HepG2 (cell line): Measurements from ENCODE around the gene PLIN4. TPM values are rescaled to one million over a fixed set of nuclear protein-coding genes. Genes with fewer than 3 reads are reported as not detected.

Experiments used
- AGO1 ChIP-seq: fragments of 200-400 bp; formaldehyde crosslinking; IDR thresholded peaks from 2 replicates; pipeline ENCODE4 v1.6.1; 2017; ENCODE audit warnings: mild to moderate bottlenecking, low read depth, low read length, moderate library complexity; ENCODE audit not compliant: poor library complexity, severe bottlenecking
- ARNT2 ChIP-seq: sonication (generic); formaldehyde crosslinking; IDR thresholded peaks from 2 replicates; pipeline ENCODE4 v1.8.0; 2022; ENCODE audit warnings: mild to moderate bottlenecking, low read depth, missing genetic modification reagents, moderate library complexity
- ATF1 ChIP-seq: IDR thresholded peaks from 2 replicates; pipeline ENCODE4 v1.6.1; 2016; ENCODE audit warnings: mild to moderate bottlenecking, control low read depth
- ATF4 ChIP-seq, 2 experiments: fragments of 450-650 bp in 1 of 2; sonication (generic) in 1 of 2; formaldehyde crosslinking; IDR thresholded peaks; 2 replicates each; pipeline versions ENCODE4 v1.5.0 to v1.8.0; 2020 to 2022; ENCODE audit warnings: mild to moderate bottlenecking in 1 of 2, missing genetic modification reagents in 1 of 2
- CBFB ChIP-seq: sonication (generic); formaldehyde crosslinking; IDR thresholded peaks from 2 replicates; pipeline ENCODE4 v1.4.0; 2020; ENCODE audit warnings: missing genetic modification reagents
- GATAD2A ChIP-seq: IDR thresholded peaks from 2 replicates; pipeline ENCODE4 v1.6.1; 2016
- HOXD1 ChIP-seq: sonication (generic); formaldehyde crosslinking; IDR thresholded peaks from 2 replicates; pipeline ENCODE4 v1.5.0; 2020; ENCODE audit warnings: missing genetic modification reagents
- LCORL ChIP-seq, 2 experiments: fragments of 450-650 bp in 1 of 2; sonication (generic) in 1 of 2; formaldehyde crosslinking in 1 of 2; IDR thresholded peaks; 2 replicates each; pipeline versions ENCODE4 v1.5.0 to v1.6.1; 2017 to 2020; ENCODE audit warnings: antibody characterized with exemption in 1 of 2, missing genetic modification reagents in 1 of 2
- MAFG ChIP-seq: sonication (generic); formaldehyde crosslinking; IDR thresholded peaks from 2 replicates; pipeline ENCODE4 v1.5.1; 2020; ENCODE audit warnings: mild to moderate bottlenecking, missing genetic modification reagents
- MXD3 ChIP-seq: IDR thresholded peaks from 2 replicates; pipeline ENCODE4 v1.6.1; 2016; ENCODE audit warnings: mild to moderate bottlenecking, missing biosample characterization, missing genetic modification reagents
- NCOR1 ChIP-seq: fragments of 200-600 bp; sonication (generic); IDR thresholded peaks from 2 replicates; pipeline ENCODE4 v1.7.0; 2017; ENCODE audit warnings: antibody characterized with exemption, low read length, borderline replicate concordance
- PHB2 ChIP-seq: fragments of 450-650 bp; IDR thresholded peaks from 2 replicates; pipeline ENCODE4 v1.6.1; 2018; ENCODE audit not compliant: partially characterized antibody
- POLR2A ChIP-seq, 2 experiments: IDR thresholded peaks; 2 replicates each; pipeline ENCODE4 v1.6.1; 2011; ENCODE audit warnings: low read depth in 2 of 2, low read length in 2 of 2, mild to moderate bottlenecking in 1 of 2, moderate library complexity in 1 of 2; ENCODE audit not compliant: insufficient read depth in 1 of 2
- TFDP1 ChIP-seq: IDR thresholded peaks from 2 replicates; pipeline ENCODE4 v1.6.1; 2016; ENCODE audit warnings: missing compliant biosample characterization, missing genetic modification reagents, borderline replicate concordance
- ZBED4 ChIP-seq: sonication (generic); formaldehyde crosslinking; IDR thresholded peaks from 2 replicates; pipeline ENCODE4 v1.4.0; 2020; ENCODE audit warnings: missing genetic modification reagents, borderline replicate concordance
- ZBTB43 ChIP-seq: sonication (generic); formaldehyde crosslinking; conservative IDR thresholded peaks from 2 replicates; pipeline ENCODE4 v1.4.0; 2020; ENCODE audit warnings: missing genetic modification reagents
- ZBTB7A ChIP-seq: sonication (generic); formaldehyde crosslinking; IDR thresholded peaks from 2 replicates; pipeline ENCODE4 v1.8.0; 2022; ENCODE audit warnings: mild to moderate bottlenecking, missing genetic modification reagents
- ZNF331 ChIP-seq: sonication (generic); formaldehyde crosslinking; IDR thresholded peaks from 2 replicates; pipeline ENCODE4 v1.4.0; 2020; ENCODE audit warnings: missing genetic modification reagents
- ZNF772 ChIP-seq: sonication (generic); formaldehyde crosslinking; IDR thresholded peaks from 2 replicates; pipeline ENCODE4 v1.5.0; 2020; ENCODE audit warnings: mild to moderate bottlenecking, missing genetic modification reagents
- polyA plus RNA-seq, 8 experiments: library from polyadenylated mRNA; depleted of rRNA in 3 of 8; stranded (reverse) in 7 of 8; unstranded in 1 of 8; fragments of >200 nt; fragmentation: Illumina TruSeq in 4 of 8; extraction: Trizol in 4 of 8; gene quantifications; 2 replicates each; pipeline versions ENCODE4 v1.2.1 to v1.2.3, GENCODE V29; 2011 to 2016; ENCODE audit warnings: low read depth in 4 of 8, missing spikeins in 1 of 8, mixed read lengths in 1 of 8; ENCODE audit not compliant: insufficient read depth in 1 of 8
- total RNA-seq, 5 experiments: library from RNA; depleted of rRNA; stranded (reverse); fragments of >200 nt; fragmentation: Illumina TruSeq; extraction: Trizol; gene quantifications; 2 replicates each; pipeline ENCODE4 v1.2.3, GENCODE V29; 2016; ENCODE audit warnings: low read depth in 1 of 5

PLIN4 gene
- total and polyA plus RNA-seq, 2 of the 13 experiments (the other 11 are each of a cell fraction or from before 2014, with no cell fraction given), result 1.1 to 1.3 TPM

- peak; percentile 88; the same call in 1 of the 2 replicates for TF ChIP-seq ZBED4 (CRISPR knock-in tag)
- TF ChIP-seq LCORL (IDR thresholded peaks at IDR 0.05), result no peak
- TF ChIP-seq LCORL (CRISPR knock-in tag; IDR thresholded peaks at IDR 0.05), result 0 out of 2 replicates have a peak, but pooled peaks have one; percentile 38
- peak; percentile 65; the same call in 1 of the 2 replicates for TF ChIP-seq ARNT2
- peak in 1 of 2 experiments; percentile 86; a peak in 2 of 4 replicates for TF ChIP-seq ATF4 (CRISPR knock-in tag; IDR thresholded peaks at IDR 0.05)
- peak; percentile 43; the same call in 1 of the 2 replicates for TF ChIP-seq ZBTB43
- TF ChIP-seq PHB2, result no peak
- TF ChIP-seq ZNF772, result 0 out of 2 replicates have a peak, but pooled peaks have one; percentile 27
- 0 out of 2 replicates have a peak, but pooled peaks have one; percentile 10 for TF ChIP-seq GATAD2A (CRISPR knock-in tag)
- no peak for TF ChIP-seq HOXD1 (CRISPR knock-in tag)
- TF ChIP-seq TFDP1 (CRISPR knock-in tag), result peak; percentile 38; the same call in 1 of the 2 replicates
- no peak for TF ChIP-seq ATF1 (CRISPR knock-in tag)
- peak; percentile 50 to 52; a peak in 3 of 4 replicates for TF ChIP-seq POLR2A (IDR thresholded peaks at IDR 0.05; ENCODE audit: insufficient read depth in 1 of 2, low read depth in 2 of 2, low read length in 2 of 2)
- no peak for TF ChIP-seq MAFG (CRISPR knock-in tag)
- peak; percentile 32; the same call in 1 of the 2 replicates for TF ChIP-seq ZBTB7A (CRISPR knock-in tag)
- TF ChIP-seq CBFB (CRISPR knock-in tag), result 0 out of 2 replicates have a peak, but pooled peaks have one; percentile 43
- TF ChIP-seq NCOR1, result no peak
- TF ChIP-seq AGO1, result no peak
- peak; percentile 80 for TF ChIP-seq MXD3 (CRISPR knock-in tag)
- 0 out of 2 replicates have a peak, but pooled peaks have one; percentile 23 for TF ChIP-seq ZNF331 (CRISPR knock-in tag)
These were observed at the start of gene PLIN4 (continued) for GRCh38 chr19:4518345-4519171.
